GM23338 (cell line): ENCODE data around the gene MTHFD1.

ENCODE experiments used
- EZH2 ChIP-seq: fragments of 200-600 bp; sonication (generic); IDR thresholded peaks from one replicate; pipeline ENCODE4 v1.8.0; 2017; ENCODE audit warnings: antibody characterized with exemption, mild to moderate bottlenecking, low read depth; ENCODE audit not compliant: unreplicated experiment
- EZH2phosphoT487 ChIP-seq: fragments of 200-600 bp; sonication (generic); IDR thresholded peaks from one replicate; pipeline ENCODE4 v1.8.1; 2018; ENCODE audit warnings: antibody characterized with exemption; ENCODE audit not compliant: unreplicated experiment
- JUNB ChIP-seq: IDR thresholded peaks from one replicate; pipeline ENCODE4 v1.6.1; 2016; ENCODE audit warnings: antibody characterized with exemption; ENCODE audit not compliant: unreplicated experiment
- POLR2AphosphoS5 ChIP-seq: IDR thresholded peaks from 2 replicates; pipeline ENCODE4 v1.6.1; 2016; ENCODE audit warnings: antibody characterized with exemption, low read depth
- STAT1 ChIP-seq: IDR thresholded peaks from one replicate; pipeline ENCODE4 v1.6.1; 2016; ENCODE audit warnings: antibody characterized with exemption; ENCODE audit not compliant: unreplicated experiment
- TF ChIP-seq, protein P1 (sequence below), 2 experiments: fragments of 200-600 bp in 1 of 2; sonication (generic) in 1 of 2; conservative IDR thresholded peaks; 2 replicates each; pipeline versions ENCODE4 v1.5.1 to v1.6.1; 2016 to 2017; ENCODE audit warnings: antibody characterized with exemption in 2 of 2, low read depth in 2 of 2, mild to moderate bottlenecking in 2 of 2, moderate library complexity in 1 of 2
- TF ChIP-seq, protein P2 (sequence below): IDR thresholded peaks from one replicate; pipeline ENCODE4 v1.6.1; 2018; ENCODE audit warnings: antibody characterized with exemption; ENCODE audit not compliant: unreplicated experiment

DNA sequence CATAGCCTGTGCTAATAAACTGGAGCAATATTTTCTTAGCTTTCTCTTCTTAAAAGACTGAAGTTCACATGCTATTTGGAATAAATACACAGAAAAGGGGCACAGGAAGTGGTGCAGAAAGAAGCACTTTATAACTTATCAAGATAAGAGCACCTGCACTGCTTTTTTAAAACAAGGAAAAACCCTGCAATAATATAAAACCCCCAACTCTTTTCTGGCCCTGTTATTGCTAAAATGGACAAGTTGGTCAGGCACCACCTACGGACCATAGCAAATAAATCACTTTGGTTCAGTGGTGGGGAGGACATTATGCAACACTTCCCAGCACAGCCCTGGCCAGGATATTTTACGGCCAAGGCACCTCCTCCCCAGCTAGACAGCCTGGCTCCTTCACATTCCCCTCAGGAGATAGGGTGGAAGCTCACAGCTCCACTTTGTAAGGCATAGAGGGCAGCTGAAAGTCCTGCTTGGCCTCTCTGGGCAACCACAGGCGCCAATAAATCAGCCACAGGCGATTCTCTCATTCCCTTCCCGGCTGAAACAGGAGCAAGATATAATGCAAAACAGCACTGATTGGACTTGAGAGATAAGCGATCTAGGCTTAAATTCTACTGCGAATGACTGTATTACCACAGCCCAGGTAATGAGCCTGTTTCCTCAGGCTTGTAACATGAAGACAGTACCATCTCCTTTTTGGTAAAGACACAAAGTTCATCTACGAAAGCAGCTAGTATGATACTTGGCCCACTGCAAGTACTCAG lies 113.4 kb downstream of the MTHFD1 start:
- TF ChIP-seq POLR2AphosphoS5, result no peak
- TF ChIP-seq, protein P1, sequence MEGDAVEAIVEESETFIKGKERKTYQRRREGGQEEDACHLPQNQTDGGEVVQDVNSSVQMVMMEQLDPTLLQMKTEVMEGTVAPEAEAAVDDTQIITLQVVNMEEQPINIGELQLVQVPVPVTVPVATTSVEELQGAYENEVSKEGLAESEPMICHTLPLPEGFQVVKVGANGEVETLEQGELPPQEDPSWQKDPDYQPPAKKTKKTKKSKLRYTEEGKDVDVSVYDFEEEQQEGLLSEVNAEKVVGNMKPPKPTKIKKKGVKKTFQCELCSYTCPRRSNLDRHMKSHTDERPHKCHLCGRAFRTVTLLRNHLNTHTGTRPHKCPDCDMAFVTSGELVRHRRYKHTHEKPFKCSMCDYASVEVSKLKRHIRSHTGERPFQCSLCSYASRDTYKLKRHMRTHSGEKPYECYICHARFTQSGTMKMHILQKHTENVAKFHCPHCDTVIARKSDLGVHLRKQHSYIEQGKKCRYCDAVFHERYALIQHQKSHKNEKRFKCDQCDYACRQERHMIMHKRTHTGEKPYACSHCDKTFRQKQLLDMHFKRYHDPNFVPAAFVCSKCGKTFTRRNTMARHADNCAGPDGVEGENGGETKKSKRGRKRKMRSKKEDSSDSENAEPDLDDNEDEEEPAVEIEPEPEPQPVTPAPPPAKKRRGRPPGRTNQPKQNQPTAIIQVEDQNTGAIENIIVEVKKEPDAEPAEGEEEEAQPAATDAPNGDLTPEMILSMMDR (conservative IDR thresholded peaks at IDR 0.05; ENCODE audit: low read depth in 2 of 2), result no peak
- TF ChIP-seq, protein P2, sequence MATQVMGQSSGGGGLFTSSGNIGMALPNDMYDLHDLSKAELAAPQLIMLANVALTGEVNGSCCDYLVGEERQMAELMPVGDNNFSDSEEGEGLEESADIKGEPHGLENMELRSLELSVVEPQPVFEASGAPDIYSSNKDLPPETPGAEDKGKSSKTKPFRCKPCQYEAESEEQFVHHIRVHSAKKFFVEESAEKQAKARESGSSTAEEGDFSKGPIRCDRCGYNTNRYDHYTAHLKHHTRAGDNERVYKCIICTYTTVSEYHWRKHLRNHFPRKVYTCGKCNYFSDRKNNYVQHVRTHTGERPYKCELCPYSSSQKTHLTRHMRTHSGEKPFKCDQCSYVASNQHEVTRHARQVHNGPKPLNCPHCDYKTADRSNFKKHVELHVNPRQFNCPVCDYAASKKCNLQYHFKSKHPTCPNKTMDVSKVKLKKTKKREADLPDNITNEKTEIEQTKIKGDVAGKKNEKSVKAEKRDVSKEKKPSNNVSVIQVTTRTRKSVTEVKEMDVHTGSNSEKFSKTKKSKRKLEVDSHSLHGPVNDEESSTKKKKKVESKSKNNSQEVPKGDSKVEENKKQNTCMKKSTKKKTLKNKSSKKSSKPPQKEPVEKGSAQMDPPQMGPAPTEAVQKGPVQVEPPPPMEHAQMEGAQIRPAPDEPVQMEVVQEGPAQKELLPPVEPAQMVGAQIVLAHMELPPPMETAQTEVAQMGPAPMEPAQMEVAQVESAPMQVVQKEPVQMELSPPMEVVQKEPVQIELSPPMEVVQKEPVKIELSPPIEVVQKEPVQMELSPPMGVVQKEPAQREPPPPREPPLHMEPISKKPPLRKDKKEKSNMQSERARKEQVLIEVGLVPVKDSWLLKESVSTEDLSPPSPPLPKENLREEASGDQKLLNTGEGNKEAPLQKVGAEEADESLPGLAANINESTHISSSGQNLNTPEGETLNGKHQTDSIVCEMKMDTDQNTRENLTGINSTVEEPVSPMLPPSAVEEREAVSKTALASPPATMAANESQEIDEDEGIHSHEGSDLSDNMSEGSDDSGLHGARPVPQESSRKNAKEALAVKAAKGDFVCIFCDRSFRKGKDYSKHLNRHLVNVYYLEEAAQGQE, result no peak
- TF ChIP-seq EZH2, result no peak
- no peak for TF ChIP-seq EZH2phosphoT487
- TF ChIP-seq STAT1, result no peak
- TF ChIP-seq JUNB, result no peak
